HepG2 (cell line): ENCODE data around the gene EFCAB8. TPM values are rescaled to one million over a fixed set of nuclear protein-coding genes. Genes with fewer than 3 reads are reported as not detected.
A peak's percentile ranks its signal among the peaks of the same experiment; 100 is the strongest.

Experiments used
- CBX1 ChIP-seq: IDR thresholded peaks from one replicate; pipeline ENCODE4 v1.6.1; 2016; ENCODE audit warnings: antibody characterized with exemption, low read depth
- HNF4G ChIP-seq, 2 experiments: sonication (generic) in 1 of 2; formaldehyde crosslinking in 1 of 2; IDR thresholded peaks; 2 replicates each; pipeline versions ENCODE4 v1.4.0 to v1.6.1; 2011 to 2020; ENCODE audit warnings: borderline replicate concordance in 2 of 2, low read depth in 2 of 2, mild to moderate bottlenecking in 2 of 2, low read length in 1 of 2, missing genetic modification reagents in 1 of 2, moderate library complexity in 1 of 2
- ISL2 ChIP-seq: sonication (generic); formaldehyde crosslinking; IDR thresholded peaks from 2 replicates; pipeline ENCODE4 v1.5.0; 2020; ENCODE audit warnings: missing genetic modification reagents
- NR2C2 ChIP-seq: sonication (generic); formaldehyde crosslinking; IDR thresholded peaks from 2 replicates; pipeline ENCODE4 v1.4.0; 2020; ENCODE audit warnings: missing genetic modification reagents, mild to moderate bottlenecking, moderate library complexity, borderline replicate concordance
- RFXANK ChIP-seq: IDR thresholded peaks from 2 replicates; pipeline ENCODE4 v1.6.1; 2016
- ZMYM2 ChIP-seq: sonication (generic); formaldehyde crosslinking; IDR thresholded peaks from 2 replicates; pipeline ENCODE4 v1.8.0; 2022; ENCODE audit warnings: mild to moderate bottlenecking, missing genetic modification reagents
- ZNF101 ChIP-seq: sonication (generic); formaldehyde crosslinking; IDR thresholded peaks from 2 replicates; pipeline ENCODE4 v1.4.0; 2020; ENCODE audit warnings: mild to moderate bottlenecking, low read depth, missing genetic modification reagents, borderline replicate concordance
- ZNF263 ChIP-seq: sonication (generic); formaldehyde crosslinking; IDR thresholded peaks from 2 replicates; pipeline ENCODE4 v1.4.0; 2020; ENCODE audit warnings: missing genetic modification reagents
- ZNF781 ChIP-seq: sonication (generic); formaldehyde crosslinking; IDR thresholded peaks from 2 replicates; pipeline ENCODE4 v1.5.1; 2020; ENCODE audit warnings: borderline replicate concordance, mild to moderate bottlenecking, missing genetic modification reagents; ENCODE audit errors: not compliant biosample characterization
- ZNF850 ChIP-seq: sonication (generic); formaldehyde crosslinking; conservative IDR thresholded peaks from 2 replicates; pipeline ENCODE4 v1.9.0; 2021; ENCODE audit warnings: mild to moderate bottlenecking, missing genetic modification reagents
- polyA plus RNA-seq, 8 experiments: library from polyadenylated mRNA; depleted of rRNA in 3 of 8; stranded (reverse) in 7 of 8; unstranded in 1 of 8; fragments of >200 nt; fragmentation: Illumina TruSeq in 4 of 8; extraction: Trizol in 4 of 8; gene quantifications; 2 replicates each; pipeline versions ENCODE4 v1.2.1 to v1.2.3, GENCODE V29; 2011 to 2016; ENCODE audit warnings: low read depth in 4 of 8, missing spikeins in 1 of 8, mixed read lengths in 1 of 8; ENCODE audit not compliant: insufficient read depth in 1 of 8
- total RNA-seq, 5 experiments: library from RNA; depleted of rRNA; stranded (reverse); fragments of >200 nt; fragmentation: Illumina TruSeq; extraction: Trizol; gene quantifications; 2 replicates each; pipeline ENCODE4 v1.2.3, GENCODE V29; 2016; ENCODE audit warnings: low read depth in 1 of 5
- TF ChIP-seq, protein P1 (sequence below): sonication (generic); formaldehyde crosslinking; IDR thresholded peaks from 2 replicates; pipeline ENCODE4 v1.4.0; 2020; ENCODE audit warnings: missing genetic modification reagents
- TF ChIP-seq, protein P2 (sequence below): IDR thresholded peaks from 2 replicates; pipeline ENCODE4 v1.6.1; 2018; ENCODE audit warnings: missing genetic modification reagents, mild to moderate bottlenecking, missing compliant biosample characterization
- TF ChIP-seq, protein P3 (sequence below): sonication (generic); formaldehyde crosslinking; IDR thresholded peaks from 2 replicates; pipeline ENCODE4 v1.5.0; 2020; ENCODE audit warnings: mild to moderate bottlenecking, missing genetic modification reagents
- TF ChIP-seq, protein P4 (sequence below): sonication (generic); formaldehyde crosslinking; IDR thresholded peaks from 2 replicates; pipeline ENCODE4 v1.5.1; 2020; ENCODE audit warnings: mild to moderate bottlenecking, missing genetic modification reagents, borderline replicate concordance
- TF ChIP-seq, protein P5 (sequence below): sonication (generic); formaldehyde crosslinking; conservative IDR thresholded peaks from 2 replicates; pipeline ENCODE4 v1.4.0; 2020; ENCODE audit warnings: mild to moderate bottlenecking, missing genetic modification reagents, moderate library complexity

The EFCAB8 gene
- total and polyA plus RNA-seq, 2 of the 13 experiments (the other 11 are each of a cell fraction or from before 2014, with no cell fraction given): 0.15 to 0.22 TPM

DNA sequence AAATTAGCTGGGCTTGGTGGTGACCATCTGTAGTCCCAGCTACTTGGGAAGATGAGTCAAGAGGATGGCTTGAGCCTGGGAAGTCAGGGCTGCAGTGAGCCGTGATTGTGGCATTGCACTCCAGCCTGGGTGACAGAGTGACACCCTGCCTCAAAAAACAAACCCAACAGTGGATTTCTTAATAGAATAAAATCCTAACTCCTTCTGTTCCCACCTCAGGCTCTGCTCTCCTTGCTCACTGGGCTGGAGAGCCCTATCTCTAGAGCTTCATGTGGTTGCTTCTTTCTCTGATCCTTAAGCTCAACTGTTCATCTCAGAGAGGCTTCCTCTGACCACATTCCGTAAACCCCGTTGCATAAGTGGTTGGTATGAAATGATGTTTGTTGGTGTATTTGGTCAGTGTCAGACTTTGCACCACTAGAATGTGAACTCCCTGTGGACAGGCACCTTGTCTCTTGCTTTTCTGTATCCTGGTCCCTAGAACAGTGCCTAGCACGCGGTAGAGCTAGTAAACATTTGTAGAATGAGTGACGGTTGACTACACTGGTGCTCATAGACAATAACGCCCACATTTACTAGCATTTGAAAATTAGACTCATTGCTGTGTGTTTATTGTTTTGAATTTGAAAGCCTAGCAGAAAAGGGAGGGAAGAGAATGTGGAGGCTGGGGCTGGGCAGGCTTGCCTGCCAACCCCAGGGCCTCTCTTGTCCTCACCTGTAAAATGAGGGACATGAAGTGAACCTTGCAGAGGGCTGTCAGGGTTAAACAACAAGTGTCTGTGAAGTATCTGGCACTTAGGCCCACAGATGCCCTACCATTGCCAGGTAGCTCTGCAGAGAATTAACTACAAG lies 34.8 kb upstream of the EFCAB8 start (continued):
- TF ChIP-seq, protein P1, sequence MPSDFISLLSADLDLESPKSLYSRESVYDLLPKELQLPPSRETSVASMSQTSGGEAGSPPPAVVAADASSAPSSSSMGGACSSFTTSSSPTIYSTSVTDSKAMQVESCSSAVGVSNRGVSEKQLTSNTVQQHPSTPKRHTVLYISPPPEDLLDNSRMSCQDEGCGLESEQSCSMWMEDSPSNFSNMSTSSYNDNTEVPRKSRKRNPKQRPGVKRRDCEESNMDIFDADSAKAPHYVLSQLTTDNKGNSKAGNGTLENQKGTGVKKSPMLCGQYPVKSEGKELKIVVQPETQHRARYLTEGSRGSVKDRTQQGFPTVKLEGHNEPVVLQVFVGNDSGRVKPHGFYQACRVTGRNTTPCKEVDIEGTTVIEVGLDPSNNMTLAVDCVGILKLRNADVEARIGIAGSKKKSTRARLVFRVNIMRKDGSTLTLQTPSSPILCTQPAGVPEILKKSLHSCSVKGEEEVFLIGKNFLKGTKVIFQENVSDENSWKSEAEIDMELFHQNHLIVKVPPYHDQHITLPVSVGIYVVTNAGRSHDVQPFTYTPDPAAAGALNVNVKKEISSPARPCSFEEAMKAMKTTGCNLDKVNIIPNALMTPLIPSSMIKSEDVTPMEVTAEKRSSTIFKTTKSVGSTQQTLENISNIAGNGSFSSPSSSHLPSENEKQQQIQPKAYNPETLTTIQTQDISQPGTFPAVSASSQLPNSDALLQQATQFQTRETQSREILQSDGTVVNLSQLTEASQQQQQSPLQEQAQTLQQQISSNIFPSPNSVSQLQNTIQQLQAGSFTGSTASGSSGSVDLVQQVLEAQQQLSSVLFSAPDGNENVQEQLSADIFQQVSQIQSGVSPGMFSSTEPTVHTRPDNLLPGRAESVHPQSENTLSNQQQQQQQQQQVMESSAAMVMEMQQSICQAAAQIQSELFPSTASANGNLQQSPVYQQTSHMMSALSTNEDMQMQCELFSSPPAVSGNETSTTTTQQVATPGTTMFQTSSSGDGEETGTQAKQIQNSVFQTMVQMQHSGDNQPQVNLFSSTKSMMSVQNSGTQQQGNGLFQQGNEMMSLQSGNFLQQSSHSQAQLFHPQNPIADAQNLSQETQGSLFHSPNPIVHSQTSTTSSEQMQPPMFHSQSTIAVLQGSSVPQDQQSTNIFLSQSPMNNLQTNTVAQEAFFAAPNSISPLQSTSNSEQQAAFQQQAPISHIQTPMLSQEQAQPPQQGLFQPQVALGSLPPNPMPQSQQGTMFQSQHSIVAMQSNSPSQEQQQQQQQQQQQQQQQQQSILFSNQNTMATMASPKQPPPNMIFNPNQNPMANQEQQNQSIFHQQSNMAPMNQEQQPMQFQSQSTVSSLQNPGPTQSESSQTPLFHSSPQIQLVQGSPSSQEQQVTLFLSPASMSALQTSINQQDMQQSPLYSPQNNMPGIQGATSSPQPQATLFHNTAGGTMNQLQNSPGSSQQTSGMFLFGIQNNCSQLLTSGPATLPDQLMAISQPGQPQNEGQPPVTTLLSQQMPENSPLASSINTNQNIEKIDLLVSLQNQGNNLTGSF (CRISPR knock-in tag): no peak
- peak; percentile 79; the same call in 1 of the 2 replicates for TF ChIP-seq HNF4G (IDR thresholded peaks at IDR 0.05; ENCODE audit: borderline replicate concordance, low read depth, low read length)
- no peak for TF ChIP-seq HNF4G (CRISPR knock-in tag; IDR thresholded peaks at IDR 0.05; ENCODE audit: borderline replicate concordance, low read depth)
- TF ChIP-seq ZNF850 (CRISPR knock-in tag): no peak
- TF ChIP-seq RFXANK (CRISPR knock-in tag): no peak
- TF ChIP-seq CBX1: no peak
- no peak for TF ChIP-seq ZNF101 (CRISPR knock-in tag)
- TF ChIP-seq ZNF263 (CRISPR knock-in tag): no peak
- no peak for TF ChIP-seq NR2C2 (CRISPR knock-in tag)
- TF ChIP-seq, protein P2, sequence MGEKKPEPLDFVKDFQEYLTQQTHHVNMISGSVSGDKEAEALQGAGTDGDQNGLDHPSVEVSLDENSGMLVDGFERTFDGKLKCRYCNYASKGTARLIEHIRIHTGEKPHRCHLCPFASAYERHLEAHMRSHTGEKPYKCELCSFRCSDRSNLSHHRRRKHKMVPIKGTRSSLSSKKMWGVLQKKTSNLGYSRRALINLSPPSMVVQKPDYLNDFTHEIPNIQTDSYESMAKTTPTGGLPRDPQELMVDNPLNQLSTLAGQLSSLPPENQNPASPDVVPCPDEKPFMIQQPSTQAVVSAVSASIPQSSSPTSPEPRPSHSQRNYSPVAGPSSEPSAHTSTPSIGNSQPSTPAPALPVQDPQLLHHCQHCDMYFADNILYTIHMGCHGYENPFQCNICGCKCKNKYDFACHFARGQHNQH: no peak
- TF ChIP-seq ZMYM2 (CRISPR knock-in tag): peak; percentile 100
- TF ChIP-seq, protein P3, sequence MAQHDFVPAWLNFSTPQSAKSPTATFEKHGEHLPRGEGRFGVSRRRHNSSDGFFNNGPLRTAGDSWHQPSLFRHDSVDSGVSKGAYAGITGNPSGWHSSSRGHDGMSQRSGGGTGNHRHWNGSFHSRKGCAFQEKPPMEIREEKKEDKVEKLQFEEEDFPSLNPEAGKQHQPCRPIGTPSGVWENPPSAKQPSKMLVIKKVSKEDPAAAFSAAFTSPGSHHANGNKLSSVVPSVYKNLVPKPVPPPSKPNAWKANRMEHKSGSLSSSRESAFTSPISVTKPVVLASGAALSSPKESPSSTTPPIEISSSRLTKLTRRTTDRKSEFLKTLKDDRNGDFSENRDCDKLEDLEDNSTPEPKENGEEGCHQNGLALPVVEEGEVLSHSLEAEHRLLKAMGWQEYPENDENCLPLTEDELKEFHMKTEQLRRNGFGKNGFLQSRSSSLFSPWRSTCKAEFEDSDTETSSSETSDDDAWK (CRISPR knock-in tag): no peak
- no peak for TF ChIP-seq ISL2 (CRISPR knock-in tag)
- TF ChIP-seq, protein P4, sequence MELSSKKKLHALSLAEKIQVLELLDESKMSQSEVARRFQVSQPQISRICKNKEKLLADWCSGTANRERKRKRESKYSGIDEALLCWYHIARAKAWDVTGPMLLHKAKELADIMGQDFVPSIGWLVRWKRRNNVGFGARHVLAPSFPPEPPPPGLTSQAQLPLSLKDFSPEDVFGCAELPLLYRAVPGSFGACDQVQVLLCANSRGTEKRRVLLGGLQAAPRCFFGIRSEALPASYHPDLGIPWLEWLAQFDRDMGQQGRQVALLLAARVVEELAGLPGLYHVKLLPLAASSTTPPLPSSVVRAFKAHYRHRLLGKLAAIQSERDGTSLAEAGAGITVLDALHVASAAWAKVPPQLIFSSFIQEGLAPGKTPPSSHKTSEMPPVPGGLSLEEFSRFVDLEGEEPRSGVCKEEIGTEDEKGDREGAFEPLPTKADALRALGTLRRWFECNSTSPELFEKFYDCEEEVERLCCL (CRISPR knock-in tag): no peak
- TF ChIP-seq ZNF781: no peak
- TF ChIP-seq, protein P5, sequence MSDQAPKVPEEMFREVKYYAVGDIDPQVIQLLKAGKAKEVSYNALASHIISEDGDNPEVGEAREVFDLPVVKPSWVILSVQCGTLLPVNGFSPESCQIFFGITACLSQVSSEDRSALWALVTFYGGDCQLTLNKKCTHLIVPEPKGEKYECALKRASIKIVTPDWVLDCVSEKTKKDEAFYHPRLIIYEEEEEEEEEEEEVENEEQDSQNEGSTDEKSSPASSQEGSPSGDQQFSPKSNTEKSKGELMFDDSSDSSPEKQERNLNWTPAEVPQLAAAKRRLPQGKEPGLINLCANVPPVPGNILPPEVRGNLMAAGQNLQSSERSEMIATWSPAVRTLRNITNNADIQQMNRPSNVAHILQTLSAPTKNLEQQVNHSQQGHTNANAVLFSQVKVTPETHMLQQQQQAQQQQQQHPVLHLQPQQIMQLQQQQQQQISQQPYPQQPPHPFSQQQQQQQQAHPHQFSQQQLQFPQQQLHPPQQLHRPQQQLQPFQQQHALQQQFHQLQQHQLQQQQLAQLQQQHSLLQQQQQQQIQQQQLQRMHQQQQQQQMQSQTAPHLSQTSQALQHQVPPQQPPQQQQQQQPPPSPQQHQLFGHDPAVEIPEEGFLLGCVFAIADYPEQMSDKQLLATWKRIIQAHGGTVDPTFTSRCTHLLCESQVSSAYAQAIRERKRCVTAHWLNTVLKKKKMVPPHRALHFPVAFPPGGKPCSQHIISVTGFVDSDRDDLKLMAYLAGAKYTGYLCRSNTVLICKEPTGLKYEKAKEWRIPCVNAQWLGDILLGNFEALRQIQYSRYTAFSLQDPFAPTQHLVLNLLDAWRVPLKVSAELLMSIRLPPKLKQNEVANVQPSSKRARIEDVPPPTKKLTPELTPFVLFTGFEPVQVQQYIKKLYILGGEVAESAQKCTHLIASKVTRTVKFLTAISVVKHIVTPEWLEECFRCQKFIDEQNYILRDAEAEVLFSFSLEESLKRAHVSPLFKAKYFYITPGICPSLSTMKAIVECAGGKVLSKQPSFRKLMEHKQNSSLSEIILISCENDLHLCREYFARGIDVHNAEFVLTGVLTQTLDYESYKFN (CRISPR knock-in tag): peak; percentile 60
